Endothelial cell of umbilical vein (primary cell): ENCODE results near the gene PLXND1. TPM values are rescaled to one million over a fixed set of nuclear protein-coding genes. Genes with fewer than 3 reads are reported as not detected.

Experiments used
- BruUV-seq: library from RNA; stranded (reverse); fragments of 400-500 nt; replicated peaks from 2 replicates; lab custom pipeline; 2021; lab: Mats Ljungman, UMichigan
- CTCF ChIA-PET: fragments of 300-600, 350-600 bp; sonication (Branson Sonifier 250); formaldehyde crosslinking; loops from one replicate; lab custom pipeline; 2021; ENCODE audit warnings: antibody characterized with exemption, inconsistent platforms; lab: Charles Lee
- POLR2A ChIA-PET: fragments of 300-600, 350-600 bp; sonication (Branson Sonifier 250); formaldehyde crosslinking; loops from one replicate; lab custom pipeline; 2021; ENCODE audit warnings: antibody characterized with exemption, inconsistent platforms; lab: Charles Lee
- DNase-seq: peaks from one replicate; pipeline ENCODE4 v3.0.0-alpha.2; 2011; ENCODE audit warnings: low read depth, low spot score
- FAIRE-seq: peaks from 2 replicates; lab custom pipeline; 2011; peaks lifted over from hg19 to GRCh38; lab: Jason Lieb, UNC
- H2AFZ ChIP-seq: 2 replicates; pipeline ENCODE4 v1.6.0; 2012; ENCODE audit warnings: low read depth, low read length, control low read depth, inconsistent platforms
- H3K27ac ChIP-seq: 2 replicates; pipeline ENCODE4 v1.5.1; 2011; ENCODE audit warnings: low read depth, mild to moderate bottlenecking, control low read depth, low read length, moderate library complexity; ENCODE audit not compliant: insufficient read depth
- H3K27me3 ChIP-seq, 2 experiments: 2 replicates each; pipeline versions ENCODE4 v1.6.0 to v1.6.1; 2011; ENCODE audit warnings: low read length in 2 of 2, mixed read lengths in 1 of 2; ENCODE audit not compliant: control insufficient read depth in 2 of 2, insufficient read depth in 2 of 2
- H3K36me3 ChIP-seq, 2 experiments: 2 replicates in 1 of 2; 3 replicates in 1 of 2; pipeline ENCODE4 v1.5.1; 2011; ENCODE audit warnings: low read length in 2 of 2, mild to moderate bottlenecking in 1 of 2, moderate library complexity in 1 of 2; ENCODE audit not compliant: control insufficient read depth in 2 of 2, insufficient read depth in 2 of 2; ENCODE audit errors: extremely low read depth in 1 of 2
- H3K4me1 ChIP-seq: 3 replicates; pipeline ENCODE4 v1.5.1; 2011; ENCODE audit warnings: mild to moderate bottlenecking, low read length; ENCODE audit not compliant: control insufficient read depth, insufficient read depth; ENCODE audit errors: extremely low read depth
- H3K4me2 ChIP-seq: 2 replicates; pipeline ENCODE4 v1.6.1; 2011; ENCODE audit warnings: low read length, control low read depth, mixed read lengths; ENCODE audit not compliant: insufficient read depth
- H3K4me3 ChIP-seq, 3 experiments: fragments of 200-600 bp in 1 of 3; sonication (generic), shearing (Covaris generic) in 1 of 3; replicated peaks in 1 of 3; 2 replicates each; pipeline ENCODE4 v1.5.1; 2011 to 2016; ENCODE audit warnings: control low read depth in 3 of 3, low read length in 3 of 3, mild to moderate bottlenecking in 2 of 3, inconsistent platforms in 1 of 3, low read depth in 1 of 3, moderate library complexity in 1 of 3; ENCODE audit not compliant: insufficient read depth in 1 of 3
- H3K79me2 ChIP-seq: 2 replicates; pipeline ENCODE4 v1.6.0; 2012; ENCODE audit warnings: low read length, inconsistent platforms; ENCODE audit not compliant: control insufficient read depth, insufficient read depth
- H3K9ac ChIP-seq: replicated peaks from 2 replicates; pipeline ENCODE3; 2011; ENCODE audit warnings: low read length, control low read depth; ENCODE audit not compliant: insufficient read depth; ENCODE audit errors: extremely low read depth
- H3K9me1 ChIP-seq: replicated peaks from 3 replicates; pipeline ENCODE4 v1.6.0; 2011; ENCODE audit warnings: mild to moderate bottlenecking, low read length; ENCODE audit not compliant: control insufficient read depth, insufficient read depth; ENCODE audit errors: extremely low read depth
- H3K9me3 ChIP-seq: replicated peaks from 2 replicates; pipeline ENCODE4 v1.5.1; 2012; ENCODE audit warnings: low read length, inconsistent platforms; ENCODE audit not compliant: control insufficient read depth, insufficient read depth
- H4K20me1 ChIP-seq: replicated peaks from 2 replicates; pipeline ENCODE3; 2011; ENCODE audit warnings: mild to moderate bottlenecking, low read length; ENCODE audit not compliant: control insufficient read depth, insufficient read depth; ENCODE audit errors: extremely low read depth
- CTCF ChIP-seq, 2 donors: IDR thresholded peaks; 1 replicate in 1 of 2; 2 replicates in 1 of 2; pipeline ENCODE4 v1.5.1; 2011; ENCODE audit warnings: low read length in 2 of 2, mild to moderate bottlenecking in 2 of 2, moderate library complexity in 2 of 2, control low read depth in 1 of 2, inconsistent platforms in 1 of 2, low read depth in 1 of 2; ENCODE audit not compliant: insufficient read depth in 1 of 2; ENCODE audit errors: extremely low read depth in 1 of 2
- EZH2 ChIP-seq: IDR thresholded peaks from 2 replicates; pipeline ENCODE4 v1.6.1; 2012; ENCODE audit warnings: borderline replicate concordance, low read depth, mild to moderate bottlenecking, moderate library complexity, low read length, inconsistent platforms; ENCODE audit not compliant: severe bottlenecking
- FOS ChIP-seq: IDR thresholded peaks from 2 replicates; pipeline ENCODE4 v1.6.1; 2011; ENCODE audit warnings: mild to moderate bottlenecking, low read length, moderate library complexity, borderline replicate concordance; ENCODE audit not compliant: insufficient read depth
- GATA2 ChIP-seq: IDR thresholded peaks from 2 replicates; pipeline ENCODE4 v1.7.0; 2011; ENCODE audit warnings: low read depth, mild to moderate bottlenecking, moderate library complexity, mixed read lengths, low read length; ENCODE audit not compliant: insufficient read length, insufficient read depth
- JUN ChIP-seq: IDR thresholded peaks from 2 replicates; pipeline ENCODE4 v1.6.1; 2011; ENCODE audit warnings: borderline replicate concordance, low read depth; ENCODE audit not compliant: insufficient read length, insufficient read depth
- MAX ChIP-seq: IDR thresholded peaks from 2 replicates; pipeline ENCODE4 v1.6.1; 2011; ENCODE audit not compliant: insufficient read depth, insufficient read length
- MYC ChIP-seq: IDR thresholded peaks from one replicate; pipeline ENCODE4 v1.6.1; 2011; ENCODE audit warnings: mild to moderate bottlenecking, low read depth, low read length
- POLR2A ChIP-seq: IDR thresholded peaks from 2 replicates; pipeline ENCODE4 v1.6.1; 2012; ENCODE audit warnings: low read depth, mild to moderate bottlenecking, control low read depth, low read length
- POLR2AphosphoS5 ChIP-seq: IDR thresholded peaks from 2 replicates; pipeline ENCODE4 v1.6.1; 2012; ENCODE audit warnings: low read depth, mild to moderate bottlenecking, control low read depth, low read length, moderate library complexity; ENCODE audit not compliant: insufficient read depth
- dilution Hi-C: fragments of 300-500 bp; cut with MboI; formaldehyde crosslinking; loops from one replicate; pipeline ENCODE4 v1.15.0; 2019; ENCODE audit warnings: low sequenced_read_pairs; ENCODE audit not compliant: extremely low pct_ligation_motif_present
- intact Hi-C: fragments of 100-400 bp; cut with micrococcal nuclease; formaldehyde crosslinking; loops from one replicate; pipeline ENCODE4 v1.10.0; 2022
- polyA plus RNA-seq, 4 experiments: library from polyadenylated mRNA; depleted of rRNA in 3 of 4; stranded (reverse) in 3 of 4; unstranded in 1 of 4; fragments of >200 nt; gene quantifications; 2 replicates each; pipeline versions ENCODE4 v1.2.1 to v1.2.3, GENCODE V29; 2011 to 2012; ENCODE audit warnings: missing spikeins in 1 of 4
- total RNA-seq: library from RNA; stranded (reverse); gene quantifications from 2 replicates; pipeline ENCODE4 v1.2.3, GENCODE V29; 2021

The PLXND1 gene
- total and polyA plus RNA-seq, 2 donors (not counting 3 experiments of a cell fraction or from before 2014, with no cell fraction given) = 300 to 834 TPM

GRCh38 chr3:129506231-129506742, 100.2 kb downstream of the PLXND1 start:
- Histone ChIP-seq H3K27me3 (no peaks in the 10 kb centered on the region), H3K4me3 (no peak overlapping the region), H4K20me1 (no peaks in the 10 kb centered on the region), H3K9me3 (no peaks in the 10 kb centered on the region), H3K9me1 (no peaks in the 10 kb centered on the region), H3K9ac (no peak overlapping the region), H2AFZ (no peak overlapping the region), H3K27ac (no peak overlapping the region), H3K36me3 (peaks cover 0 to 13% of the 10 kb centered on the region in 2 experiments), H3K79me2 (no peaks in the 10 kb centered on the region), H3K4me2 (no peak overlapping the region), H3K4me1 (no peaks in the 10 kb centered on the region)
- ChIA-PET CTCF (interaction anchor here (0.8 kb wide), 1 partner anchor 60 kb away, joined by 3 read pairs; no protein-coding TSS in a partner anchor), POLR2A (no interaction called here)
- FAIRE-seq (no peak), DNase-seq (no peak)
- dilution Hi-C loops = no loop called here
- no TSS peak for BruUV-seq
- no peak for TF ChIP-seq POLR2AphosphoS5
- TF ChIP-seq FOS = no peak
- TF ChIP-seq EZH2 = no peak
- TF ChIP-seq POLR2A = no peak
- no peak for TF ChIP-seq JUN
- no peak for TF ChIP-seq MYC
- no peak for TF ChIP-seq GATA2
- TF ChIP-seq CTCF (IDR thresholded peaks at IDR 0.05; ENCODE audit: extremely low read depth in 1 of 2, insufficient read depth in 1 of 2, low read depth in 1 of 2, low read length in 2 of 2) = no peak
- no peak for TF ChIP-seq MAX
- intact Hi-C loops = no loop called here
